H1 (cell line): ENCODE results near the gene TARBP2. TPM values are rescaled to one million over a fixed set of nuclear protein-coding genes. Genes with fewer than 3 reads are reported as not detected.

Experiments used
- CTCF ChIA-PET: fragments of 300-600 bp; sonication (Branson Sonifier 250); formaldehyde crosslinking; loops from one replicate; lab custom pipeline; 2021; ENCODE audit not compliant: partially characterized antibody; lab: Charles Lee
- POLR2A ChIA-PET: fragments of 300-600 bp; sonication (Branson Sonifier 250); formaldehyde crosslinking; loops from one replicate; lab custom pipeline; 2021; ENCODE audit warnings: inconsistent platforms; ENCODE audit not compliant: partially characterized antibody; lab: Charles Lee
- DNase-seq, 2 experiments: peaks; one replicate each; pipeline versions ENCODE4 v3.0.0 to v3.0.0-alpha.2; 2010 to 2022; ENCODE audit warnings: low spot score in 2 of 2, low read depth in 1 of 2, mixed read lengths in 1 of 2
- FAIRE-seq: peaks from 2 replicates; lab custom pipeline; 2011; peaks lifted over from hg19 to GRCh38; lab: Jason Lieb, UNC
- H2AFZ ChIP-seq: 2 replicates; pipeline ENCODE4 v1.8.1; 2012; ENCODE audit warnings: low read length, inconsistent platforms
- H2AK5ac ChIP-seq: 2 replicates; pipeline ENCODE4 v1.6.1; 2013; ENCODE audit warnings: low read depth, low read length
- H2BK120ac ChIP-seq: replicated peaks from 2 replicates; pipeline ENCODE3; 2013; ENCODE audit warnings: low read depth, low read length, inconsistent platforms
- H2BK12ac ChIP-seq: 2 replicates; pipeline ENCODE4 v1.6.1; 2013; ENCODE audit warnings: low read depth, low read length
- H2BK15ac ChIP-seq: 2 replicates; pipeline ENCODE4 v1.6.1; 2013; ENCODE audit warnings: low read length
- H2BK20ac ChIP-seq: 2 replicates; pipeline ENCODE4 v1.6.1; 2013; ENCODE audit warnings: low read length
- H2BK5ac ChIP-seq: 2 replicates; pipeline ENCODE4 v1.6.1; 2013; ENCODE audit warnings: low read depth, low read length
- H3K14ac ChIP-seq: 2 replicates; pipeline ENCODE4 v1.6.1; 2013; ENCODE audit warnings: inconsistent platforms; ENCODE audit not compliant: insufficient read length
- H3K18ac ChIP-seq: 2 replicates; pipeline ENCODE4 v1.6.1; 2013; ENCODE audit warnings: low read length; ENCODE audit errors: extremely low read depth
- H3K23ac ChIP-seq: 2 replicates; pipeline ENCODE4 v1.6.1; 2013; ENCODE audit warnings: inconsistent platforms; ENCODE audit not compliant: insufficient read length
- H3K23me2 ChIP-seq: 2 replicates; pipeline ENCODE4 v1.6.1; 2013; ENCODE audit warnings: low read depth, low read length
- H3K27ac ChIP-seq: 2 replicates; pipeline ENCODE4 v1.6.1; 2011; ENCODE audit warnings: low read depth, low read length, inconsistent platforms
- H3K27me3 ChIP-seq, 4 experiments: replicated peaks in 1 of 4; 1 replicate in 1 of 4; 2 replicates in 3 of 4; pipeline versions ENCODE4 v1.6.1 to v1.8.1; 2011 to 2013; ENCODE audit warnings: low read length in 3 of 4, mild to moderate bottlenecking in 3 of 4, inconsistent platforms in 2 of 4, mixed read lengths in 2 of 4, moderate library complexity in 1 of 4; ENCODE audit not compliant: control insufficient read depth in 3 of 4, insufficient read depth in 3 of 4; ENCODE audit errors: extremely low read depth in 1 of 4
- H3K36me3 ChIP-seq, 4 experiments: 2 replicates each; pipeline versions ENCODE4 v1.6.1 to v1.8.1; 2011 to 2013; ENCODE audit warnings: mild to moderate bottlenecking in 4 of 4, low read length in 3 of 4, moderate library complexity in 2 of 4, control low read depth in 1 of 4, inconsistent platforms in 1 of 4; ENCODE audit not compliant: insufficient read depth in 4 of 4, control insufficient read depth in 2 of 4
- H3K4ac ChIP-seq: replicated peaks from 2 replicates; pipeline ENCODE3; 2013; ENCODE audit warnings: low read length, low read depth, mixed read lengths, inconsistent platforms; ENCODE audit not compliant: insufficient read length
- H3K4me1 ChIP-seq, 4 experiments: replicated peaks in 1 of 4; 1 replicate in 1 of 4; 2 replicates in 3 of 4; pipeline versions ENCODE4 v1.6.1 to v1.8.1; 2011 to 2013; ENCODE audit warnings: low read length in 3 of 4, inconsistent platforms in 2 of 4, mixed read lengths in 1 of 4; ENCODE audit not compliant: insufficient read depth in 4 of 4, control insufficient read depth in 3 of 4
- H3K4me2 ChIP-seq, 2 experiments: 2 replicates each; pipeline versions ENCODE4 v1.6.1 to v1.8.1; 2011 to 2013; ENCODE audit warnings: low read depth in 2 of 2, low read length in 2 of 2, control low read depth in 1 of 2, inconsistent platforms in 1 of 2, mild to moderate bottlenecking in 1 of 2; ENCODE audit not compliant: insufficient read depth in 1 of 2
- H3K4me3 ChIP-seq, 4 experiments: fragments of 200-600, 300-600 bp in 1 of 4; sonication (generic), shearing (Covaris generic), sonication (Bioruptor Twin) in 1 of 4; 2 replicates each; pipeline versions ENCODE4 v1.5.1 to v1.8.1; 2011 to 2016; ENCODE audit warnings: low read length in 4 of 4, low read depth in 3 of 4, control low read depth in 2 of 4, inconsistent platforms in 2 of 4, mild to moderate bottlenecking in 2 of 4, mixed read lengths in 1 of 4, moderate library complexity in 1 of 4; ENCODE audit not compliant: insufficient read depth in 2 of 4; ENCODE audit errors: extremely low read depth in 1 of 4
- H3K56ac ChIP-seq: replicated peaks from 2 replicates; pipeline ENCODE3; 2013; ENCODE audit warnings: low read depth, mild to moderate bottlenecking, mixed read lengths, low read length, inconsistent platforms; ENCODE audit not compliant: insufficient read length
- H3K79me1 ChIP-seq: 2 replicates; pipeline ENCODE4 v1.6.1; 2013; ENCODE audit warnings: low read depth, low read length, control low read depth
- H3K79me2 ChIP-seq, 2 experiments: 2 replicates each; pipeline versions ENCODE4 v1.6.1 to v1.8.1; 2012 to 2013; ENCODE audit warnings: low read length in 2 of 2, mild to moderate bottlenecking in 2 of 2, inconsistent platforms in 1 of 2; ENCODE audit not compliant: insufficient read depth in 2 of 2, control insufficient read depth in 1 of 2
- H3K9ac ChIP-seq, 4 experiments: replicated peaks in 1 of 4; 1 replicate in 1 of 4; 2 replicates in 3 of 4; pipeline versions ENCODE4 v1.6.1 to v1.8.1; 2011 to 2013; ENCODE audit warnings: low read depth in 3 of 4, low read length in 3 of 4, control low read depth in 2 of 4, mild to moderate bottlenecking in 2 of 4, moderate library complexity in 2 of 4, inconsistent platforms in 1 of 4; ENCODE audit errors: extremely low read depth in 1 of 4
- H3K9me3 ChIP-seq, 2 experiments: 2 replicates each; pipeline versions ENCODE4 v1.6.1 to v1.8.1; 2012 to 2013; ENCODE audit warnings: mild to moderate bottlenecking in 2 of 2, moderate library complexity in 2 of 2, control low read depth in 1 of 2, inconsistent platforms in 1 of 2, low read depth in 1 of 2, low read length in 1 of 2, mixed read lengths in 1 of 2; ENCODE audit not compliant: insufficient read depth in 2 of 2
- H4K20me1 ChIP-seq, 2 experiments: replicated peaks in 1 of 2; 2 replicates each; pipeline versions ENCODE3 to v1.8.1; 2011 to 2013; ENCODE audit warnings: inconsistent platforms in 2 of 2, low read length in 2 of 2, mild to moderate bottlenecking in 1 of 2; ENCODE audit not compliant: insufficient read depth in 2 of 2, control insufficient read depth in 1 of 2
- H4K5ac ChIP-seq: 2 replicates; pipeline ENCODE4 v1.6.1; 2013; ENCODE audit warnings: low read length, low read depth, mixed read lengths, inconsistent platforms; ENCODE audit not compliant: insufficient read length
- H4K8ac ChIP-seq: 2 replicates; pipeline ENCODE4 v1.8.0; 2013; ENCODE audit warnings: mild to moderate bottlenecking, moderate library complexity, low read length, inconsistent platforms; ENCODE audit not compliant: insufficient read depth; ENCODE audit errors: extremely low read depth
- H4K91ac ChIP-seq: replicated peaks from 2 replicates; pipeline ENCODE3; 2013; ENCODE audit warnings: low read length, mixed read lengths, inconsistent platforms; ENCODE audit not compliant: insufficient read length
- EGR1 ChIP-seq: IDR thresholded peaks from 2 replicates; pipeline ENCODE4 v1.6.1; 2011; ENCODE audit warnings: low read depth, low read length, borderline replicate concordance
- MAFK ChIP-seq: IDR thresholded peaks from 2 replicates; pipeline ENCODE4 v1.6.1; 2012; ENCODE audit warnings: low read depth, mild to moderate bottlenecking, improper control_type of control experiment, low read length
- POLR2A ChIP-seq, 2 experiments: IDR thresholded peaks; 1 replicate in 1 of 2; 2 replicates in 1 of 2; pipeline ENCODE4 v1.6.1; 2011; ENCODE audit warnings: low read depth in 2 of 2, low read length in 2 of 2, mild to moderate bottlenecking in 2 of 2; ENCODE audit errors: control extremely low read depth in 1 of 2
- SAP30 ChIP-seq: fragments of 300-600 bp; sonication (generic); IDR thresholded peaks from 2 replicates; pipeline ENCODE4 v1.7.1; 2012; ENCODE audit warnings: low read length, moderate library complexity, mild to moderate bottlenecking, inconsistent platforms; ENCODE audit not compliant: insufficient read depth, insufficient replicate concordance
- SP2 ChIP-seq: IDR thresholded peaks from 2 replicates; pipeline ENCODE4 v1.6.1; 2012; ENCODE audit warnings: mild to moderate bottlenecking, low read length, inconsistent platforms
- TCF12 ChIP-seq: IDR thresholded peaks from 2 replicates; pipeline ENCODE4 v1.6.1; 2011; ENCODE audit warnings: low read depth, mild to moderate bottlenecking, low read length
- YY1 ChIP-seq: IDR thresholded peaks from 2 replicates; pipeline ENCODE4 v1.6.1; 2011; ENCODE audit warnings: low read depth, mild to moderate bottlenecking, low read length
- WGBS, 2 experiments: shearing (Covaris generic) in 1 of 2; methylation state at CpG; one replicate each; pipeline versions ENCODE4 v1.1.6 to v1.1.7; 2013 to 2015; ENCODE audit warnings: low lambda C conversion rate in 2 of 2, mixed read lengths in 2 of 2, inconsistent platforms in 1 of 2, low coverage in 1 of 2, missing lambda C conversion rate in 1 of 2; ENCODE audit not compliant: insufficient replicate concordance in 2 of 2, insufficient coverage in 1 of 2, insufficient read length in 1 of 2; ENCODE audit errors: extremely low coverage in 1 of 2, missing lambda C conversion rate in 1 of 2; 5-methylcytosine and 5-hydroxymethylcytosine counted together
- polyA plus RNA-seq, 7 experiments: library from polyadenylated mRNA; depleted of rRNA in 3 of 7; stranded (reverse) in 5 of 7; unstranded in 2 of 7; fragments of >200 nt in 5 of 7; fragments of 200-250 nt in 2 of 7; gene quantifications; 1 replicate in 5 of 7; 2 replicates in 1 of 7; 4 replicates in 1 of 7; pipeline versions ENCODE4 v1.2.1 to v1.2.3, GENCODE V29; 2011 to 2013; ENCODE audit warnings: missing spikeins in 2 of 7, mixed read lengths in 2 of 7
- total RNA-seq: library from RNA; stranded (reverse); fragmentation: NEBNext Ultra II Directional; extraction: Animal tissue kit (Norgen Biotek cat#: 25700); gene quantifications from 2 replicates; pipeline ENCODE4 v1.2.1, GENCODE V29; 2021
- TF ChIP-seq, protein P1 (sequence below), 3 experiments: IDR thresholded peaks; 1 replicate in 2 of 3; 2 replicates in 1 of 3; pipeline versions ENCODE4 v1.5.1 to v1.6.1; 2011; ENCODE audit warnings: low read length in 3 of 3, mild to moderate bottlenecking in 3 of 3, inconsistent platforms in 2 of 3, low read depth in 1 of 3, moderate library complexity in 1 of 3; ENCODE audit not compliant: insufficient read depth in 1 of 3; ENCODE audit errors: control extremely low read depth in 1 of 3

TARBP2 gene
- total and polyA plus RNA-seq, 2 of the 8 experiments (the other 6 are each of a cell fraction or from before 2014, with no cell fraction given), result 69.9 to 122 TPM

DNA sequence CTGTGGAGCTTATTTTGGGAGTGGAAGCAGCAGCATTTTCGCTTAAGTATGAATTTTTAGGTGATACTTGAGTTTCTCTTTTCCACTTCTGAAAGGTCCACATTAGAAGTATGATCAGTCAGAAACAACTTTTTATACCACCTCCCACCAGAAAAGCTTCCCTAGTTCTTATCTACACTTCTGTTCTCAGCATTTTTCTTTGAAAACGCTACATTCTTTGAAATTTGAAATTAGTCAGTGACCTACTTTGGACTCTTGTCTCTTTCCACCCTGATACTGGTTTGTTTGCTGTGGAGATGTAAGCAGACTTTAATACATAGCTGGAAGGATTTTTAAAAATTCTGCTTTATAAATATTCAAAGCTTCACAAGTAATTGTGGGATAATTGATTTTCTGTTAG is 27.0 kb upstream of the TARBP2 start:
- no peak overlapping the region for H3K56ac ChIP-seq
- no peaks in the 10 kb centered on the region for H3K9me3 ChIP-seq
- no peak overlapping the region for H4K8ac ChIP-seq
- no peak overlapping the region for H3K4me3 ChIP-seq
- no peak overlapping the region for H4K91ac ChIP-seq
- ChIA-PET POLR2A (interaction anchor here (0.7 to 67.0 kb wide), 6 partner anchors 6 to 150 kb away, joined by 3 to 3397 read pairs (median 6); partner anchors contain the start of genes MAP3K12, NPFF, PCBP2 and PRR13), CTCF (interaction anchor here (1.0 to 5.3 kb wide), 9 partner anchors 8 to 272 kb away, joined by 3 to 57 read pairs (median 3); partner anchors contain the start of gene AAAS)
- peaks cover 0 to 6% (median 1%) of the 10 kb centered on the region in 4 experiments; a peak in 3 of 7 replicates for H3K4me1 ChIP-seq
- H2BK20ac ChIP-seq, result no peak overlapping the region
- WGBS, 2 experiments, result 95% methylated on average over 2 of the region's 2 CpGs; no CpG with 5 or more reads in 1 of the 2 experiments
- no peaks in the 10 kb centered on the region; the same call in none of the 2 replicates for H3K79me1 ChIP-seq
- H3K9ac ChIP-seq, result no peak overlapping the region; a peak in 1 of 7 replicates
- peaks cover 0 to 47% of the 10 kb centered on the region in 2 experiments; a peak in 2 of 4 replicates for H3K79me2 ChIP-seq
- H3K23ac ChIP-seq, result no peak overlapping the region
- no peak overlapping the region; the same call in 1 of the 2 replicates for H3K27ac ChIP-seq
- no peak overlapping the region for H3K18ac ChIP-seq
- no peak overlapping the region for H3K4me2 ChIP-seq
- H2BK15ac ChIP-seq, result no peak overlapping the region
- no peak overlapping the region for H2BK5ac ChIP-seq
- H2AK5ac ChIP-seq, result no peak overlapping the region
- H2AFZ ChIP-seq, result no peak overlapping the region
- DNase-seq (no peak), FAIRE-seq (no peak)
- peaks cover 58 to 99% (median 86%) of the 10 kb centered on the region in 4 experiments for H3K36me3 ChIP-seq
- TF ChIP-seq SAP30 (no peak), EGR1 (no peak), POLR2A (IDR thresholded peaks at IDR 0.05; ENCODE audit: control extremely low read depth in 1 of 2, low read depth in 2 of 2, low read length in 2 of 2) (0 out of 3 replicates have a peak, but pooled peaks of 1 of the 2 experiments have one; percentile 2), MAFK (no peak), SP2 (no peak), TCF12 (no peak), YY1 (no peak)
- TF ChIP-seq, protein P1, sequence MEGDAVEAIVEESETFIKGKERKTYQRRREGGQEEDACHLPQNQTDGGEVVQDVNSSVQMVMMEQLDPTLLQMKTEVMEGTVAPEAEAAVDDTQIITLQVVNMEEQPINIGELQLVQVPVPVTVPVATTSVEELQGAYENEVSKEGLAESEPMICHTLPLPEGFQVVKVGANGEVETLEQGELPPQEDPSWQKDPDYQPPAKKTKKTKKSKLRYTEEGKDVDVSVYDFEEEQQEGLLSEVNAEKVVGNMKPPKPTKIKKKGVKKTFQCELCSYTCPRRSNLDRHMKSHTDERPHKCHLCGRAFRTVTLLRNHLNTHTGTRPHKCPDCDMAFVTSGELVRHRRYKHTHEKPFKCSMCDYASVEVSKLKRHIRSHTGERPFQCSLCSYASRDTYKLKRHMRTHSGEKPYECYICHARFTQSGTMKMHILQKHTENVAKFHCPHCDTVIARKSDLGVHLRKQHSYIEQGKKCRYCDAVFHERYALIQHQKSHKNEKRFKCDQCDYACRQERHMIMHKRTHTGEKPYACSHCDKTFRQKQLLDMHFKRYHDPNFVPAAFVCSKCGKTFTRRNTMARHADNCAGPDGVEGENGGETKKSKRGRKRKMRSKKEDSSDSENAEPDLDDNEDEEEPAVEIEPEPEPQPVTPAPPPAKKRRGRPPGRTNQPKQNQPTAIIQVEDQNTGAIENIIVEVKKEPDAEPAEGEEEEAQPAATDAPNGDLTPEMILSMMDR (IDR thresholded peaks at IDR 0.05; ENCODE audit: control extremely low read depth in 1 of 3, insufficient read depth in 1 of 3, low read depth in 1 of 3, low read length in 3 of 3), result no peak
- no peaks in the 10 kb centered on the region for H3K23me2 ChIP-seq
- H2BK120ac ChIP-seq, result no peak overlapping the region
- no peak overlapping the region for H3K4ac ChIP-seq
- H4K20me1 ChIP-seq, result peaks cover 21 to 31% of the 10 kb centered on the region in 2 experiments
- no peaks in the 10 kb centered on the region for H3K27me3 ChIP-seq
- no peak overlapping the region for H4K5ac ChIP-seq
- H3K14ac ChIP-seq, result no peak overlapping the region
- H2BK12ac ChIP-seq, result no peak overlapping the region
